Right atrium auricular region (tissue), 2 donors: ENCODE results near the gene GCAT. TPM values are rescaled to one million over a fixed set of nuclear protein-coding genes. Genes with fewer than 3 reads are reported as not detected.

ENCODE experiments used
- DNase-seq: peaks from one replicate; pipeline ENCODE4 v3.0.0-alpha.2; 2019; ENCODE audit warnings: low spot score
- H3K27ac ChIP-seq, 2 donors: fragments of 200-600 bp; sonication (generic); 1 replicate in 1 of 2; 2 replicates in 1 of 2; pipeline ENCODE4 v1.5.1; 2016 to 2019
- H3K27me3 ChIP-seq, 2 donors: fragments of 200-600 bp; sonication (generic); one replicate each; pipeline versions ENCODE4 v1.5.1 to v1.6.0; 2017 to 2019
- H3K36me3 ChIP-seq: fragments of 200-600 bp; sonication (generic); one replicate; pipeline ENCODE4 v1.5.1; 2016
- H3K4me1 ChIP-seq, 2 donors: fragments of 200-600 bp; sonication (generic); one replicate each; pipeline versions ENCODE4 v1.5.1 to v1.6.0; 2017 to 2019
- H3K4me3 ChIP-seq, 2 donors: fragments of 200-600 bp; sonication (generic); 1 replicate in 1 of 2; 2 replicates in 1 of 2; pipeline ENCODE4 v1.5.1; 2017 to 2019; ENCODE audit warnings: mild to moderate bottlenecking in 1 of 2, moderate library complexity in 1 of 2
- H3K9me3 ChIP-seq, 2 donors: fragments of 200-600 bp; sonication (generic); one replicate each; pipeline ENCODE4 v1.5.1; 2019
- CTCF ChIP-seq, 2 donors: fragments of 200-600 bp; sonication (generic); IDR thresholded peaks; one replicate each; pipeline ENCODE4 v1.5.1; 2019; ENCODE audit warnings: antibody characterized with exemption in 2 of 2
- microRNA counts, 2 donors: library from miRNA; unstranded; fragments of <30 nt; microRNA quantifications; one replicate each; lab custom pipeline; 2016 to 2017
- microRNA-seq, 2 donors: library from miRNA; unstranded; fragments of <30 nt; microRNA quantifications; one replicate each; pipeline ENCODE4, GENCODE V29; 2016 to 2017; ENCODE audit warnings: borderline number of aligned reads in 2 of 2, borderline replicate concordance in 1 of 2
- total RNA-seq, 2 donors: library from RNA; depleted of rRNA; stranded (reverse); fragments of >200 nt; gene quantifications; one replicate each; pipeline ENCODE4 v1.1.0, GENCODE V29; 2016

The GCAT gene
- total RNA-seq, 2 donors from 2014 or later, result 15.7 to 34.2 TPM

DNA sequence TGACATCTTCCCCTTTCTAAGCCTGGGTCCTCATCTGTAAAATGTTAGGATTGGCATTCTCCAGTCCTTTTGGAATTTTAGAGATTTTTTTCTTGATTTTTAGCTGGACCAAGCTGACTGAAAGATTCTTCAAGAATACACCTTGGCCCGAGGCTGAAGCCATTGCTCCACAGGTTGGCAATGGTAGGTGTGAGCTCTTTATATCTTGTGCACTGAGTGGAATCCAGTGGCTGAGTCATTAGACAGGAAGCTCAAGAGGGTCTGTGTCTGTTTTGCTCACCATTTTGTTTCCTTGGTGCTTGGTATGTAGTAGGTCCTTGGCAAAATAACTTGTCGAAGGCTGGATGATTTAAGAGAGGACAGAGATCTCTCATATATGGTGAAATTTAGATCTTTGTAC, 47.7 kb downstream of the GCAT start:
- DNase-seq, result no peak
- Histone ChIP-seq H3K27ac (no peak overlapping the region), H3K4me3 (no peak overlapping the region), H3K9me3 (no peaks in the 10 kb centered on the region), H3K4me1 (peaks cover 0 to 14% of the 10 kb centered on the region in 2 donors), H3K36me3 (peaks cover 82% of the 10 kb centered on the region), H3K27me3 (no peaks in the 10 kb centered on the region)
- no peak for TF ChIP-seq CTCF (IDR thresholded peaks at IDR 0.05)

GRCh38 chr22:37860796-37861421, 53.2 kb downstream of the GCAT start:
- Histone ChIP-seq H3K27ac (no peak overlapping the region), H3K36me3 (peaks cover 95% of the 10 kb centered on the region)

DNA sequence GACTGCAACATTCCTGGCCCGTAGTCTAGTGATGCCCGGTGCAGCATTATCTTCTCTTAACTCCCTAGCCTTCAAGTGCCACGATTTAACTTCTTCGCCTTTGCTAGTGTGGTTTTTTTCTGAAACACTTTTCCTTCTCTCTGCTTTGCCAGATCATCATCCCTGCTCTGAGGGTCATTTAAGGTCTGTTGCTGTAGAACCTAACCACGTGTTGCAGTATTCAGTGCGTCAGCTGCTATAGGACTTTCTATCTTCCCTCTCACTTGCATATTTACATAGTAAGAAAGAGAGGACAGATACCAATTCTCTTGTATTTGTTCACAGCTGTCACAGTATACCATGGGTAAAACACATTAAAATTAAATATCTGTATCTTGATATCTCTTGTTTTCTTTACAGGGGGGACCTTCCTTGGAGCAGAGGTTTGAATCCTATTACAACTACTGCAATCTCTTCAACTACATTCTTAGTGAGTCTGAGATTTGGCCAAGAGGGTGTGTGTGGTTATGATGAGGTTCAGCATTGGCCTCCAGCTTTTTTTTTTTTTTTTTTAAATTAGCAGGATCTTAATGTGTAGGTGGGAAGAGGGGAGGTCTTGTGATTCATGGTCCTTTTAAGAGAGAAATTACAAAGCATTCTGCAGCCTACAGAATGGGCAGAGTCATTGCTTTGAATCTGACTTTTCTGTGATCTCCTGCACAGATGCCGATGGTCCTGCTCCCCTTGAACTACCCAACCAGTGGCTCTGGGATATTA, 55.0 kb downstream of the GCAT start:
- H3K27me3 ChIP-seq, result no peaks in the 10 kb centered on the region
- H3K27ac ChIP-seq, result no peak overlapping the region
- TF ChIP-seq CTCF (IDR thresholded peaks at IDR 0.05), result no peak
- no peaks in the 10 kb centered on the region for H3K9me3 ChIP-seq
- DNase-seq, result no peak
- no peak overlapping the region for H3K4me3 ChIP-seq
- peaks cover 91% of the 10 kb centered on the region for H3K36me3 ChIP-seq
- peaks cover 0 to 12% of the 10 kb centered on the region in 2 donors for H3K4me1 ChIP-seq

More at GRCh38 chr22:37860796-37861421, 53.2 kb downstream of the GCAT start:
- peaks cover 0 to 12% of the 10 kb centered on the region in 2 donors for H3K4me1 ChIP-seq
- no peaks in the 10 kb centered on the region for H3K27me3 ChIP-seq
- no peak for DNase-seq
- H3K4me3 ChIP-seq, result no peak overlapping the region
- no peaks in the 10 kb centered on the region for H3K9me3 ChIP-seq
- TF ChIP-seq CTCF (IDR thresholded peaks at IDR 0.05), result no peak

DNA sequence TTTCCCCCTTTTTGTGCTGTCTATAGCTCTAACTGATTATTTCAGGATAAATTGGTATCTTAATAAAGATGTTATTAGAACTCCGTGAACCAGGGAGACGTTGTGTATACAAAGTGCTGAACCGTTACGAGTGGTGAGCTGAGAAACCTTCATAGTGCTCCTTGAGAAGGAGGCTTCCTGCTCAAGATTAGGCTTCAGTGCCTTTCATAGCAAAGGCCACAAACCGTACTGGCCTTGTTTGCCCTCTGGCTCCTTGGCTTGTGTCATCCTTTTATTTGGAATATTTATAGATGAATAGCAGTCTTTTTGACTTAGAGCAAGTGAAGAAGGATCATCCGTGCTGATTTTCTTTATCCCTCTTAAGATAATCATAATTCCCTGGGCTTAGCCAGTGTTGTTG, 57.8 kb downstream of the GCAT start:
- Histone ChIP-seq H3K27ac (no peak overlapping the region), H3K4me3 (no peak overlapping the region), H3K9me3 (no peaks in the 10 kb centered on the region), H3K4me1 (peaks cover 0 to 12% of the 10 kb centered on the region in 2 donors), H3K27me3 (no peaks in the 10 kb centered on the region), H3K36me3 (peaks cover 90% of the 10 kb centered on the region)
- no peak for TF ChIP-seq CTCF (IDR thresholded peaks at IDR 0.05)
- DNase-seq, result no peak

MicroRNAs encoded within 50 kb of the gene (microRNA counts, 767-probe panel; counts per million panel counts)
- microRNA hsa-miR-658 (lab: Ali Mortazavi, UCI), result 0 to 697 counts per million in 2 donors
- microRNA hsa-miR-659-3p (lab: Ali Mortazavi, UCI), result 0 to 961 counts per million in 2 donors

Small RNA genes within 50 kb of the gene (microRNA-seq; reads per million reads assigned to microRNA genes)
- 0 to 0.71 reads per million in 2 donors for gene MIR659

Other genes with a start within 250 kb of the GCAT start
- 10 to 100 TPM; 20.7 to 34.8 TPM for gene CDC42EP1, start 247.5 kb upstream of the GCAT start, total RNA-seq
- gene LGALS2, start 227.8 kb upstream of the GCAT start, total RNA-seq, result not detected
- gene GGA1, start 199.1 kb upstream of the GCAT start, total RNA-seq, result 10 to 100 TPM; 17.7 to 29.0 TPM
- gene SH3BP1, start 168.3 kb upstream of the GCAT start, total RNA-seq, result 1 to 10 TPM; 1.5 to 4.0 TPM
- 10 to 100 TPM; 15.7 to 32.0 TPM for gene PDXP, start 149.2 kb upstream of the GCAT start, total RNA-seq
- 1,000 to 10,000 TPM in 1 of 2 donors, 100 to 1,000 TPM in 1; 584 to 1,958 TPM for gene LGALS1, start 132.3 kb upstream of the GCAT start, total RNA-seq
- 10 to 100 TPM; 17.8 to 24.7 TPM for gene NOL12, start 121.6 kb upstream of the GCAT start, total RNA-seq
- 100 to 1,000 TPM; 108 to 118 TPM for gene TRIOBP, start 110.9 kb upstream of the GCAT start, total RNA-seq
- not detected for gene GALR3, start 15.4 kb downstream of the GCAT start, total RNA-seq
- gene ANKRD54, start 36.4 kb downstream of the GCAT start, total RNA-seq, result 10 to 100 TPM; 17.8 to 18.5 TPM
- 100 to 1,000 TPM; 193 to 284 TPM for gene EIF3L, start 41.5 kb downstream of the GCAT start, total RNA-seq
- gene MICALL1, start 98.4 kb downstream of the GCAT start, total RNA-seq, result 10 to 100 TPM; 16.9 TPM
- gene C22orf23, start 145.7 kb downstream of the GCAT start, total RNA-seq, result under 1 TPM in 1 of 2 donors, not detected in 1; 0.39 TPM
- gene POLR2F, start 145.8 kb downstream of the GCAT start, total RNA-seq, result 10 to 100 TPM; 53.2 to 62.1 TPM
- 1 to 10 TPM; 1.5 to 7.0 TPM for gene SOX10, start 176.6 kb downstream of the GCAT start, total RNA-seq
- 10 to 100 TPM; 33.1 to 36.0 TPM for gene PICK1, start 249.5 kb downstream of the GCAT start, total RNA-seq